GM21825 (cell line): Measurements from ENCODE around the gene MMP21.

ENCODE experiments used
- ATAC-seq: cut with Tn5 transposase; IDR thresholded peaks from one replicate; pipeline ENCODE4 v1.9.1; 2021; ENCODE audit warnings: mild to moderate bottlenecking, moderate library complexity; ENCODE audit not compliant: unreplicated experiment

The MMP21 gene

GRCh38 chr10:125719173-125720001, 56.2 kb downstream of the MMP21 start, which contains the start of gene EDRF1:
Gene EDRF1, plus strand, starts transcription at chr10:125719709. Its CDS starts 99 bp downstream, at chr10:125719808.
- peak; percentile 94 for ATAC-seq
